HG03095 (cell line): ENCODE data around the gene PSMD8.
"Not testable (repeated sequence)": the region's sequence is repeated elsewhere in the genome, so short reads cannot be mapped to it uniquely, and the experiment has no call there.

Experiments used
- ATAC-seq: cut with Tn5 transposase; IDR thresholded peaks from one replicate; pipeline ENCODE4 v1.9.1; 2021; ENCODE audit warnings: moderate library complexity; ENCODE audit not compliant: unreplicated experiment

Gene PSMD8

DNA sequence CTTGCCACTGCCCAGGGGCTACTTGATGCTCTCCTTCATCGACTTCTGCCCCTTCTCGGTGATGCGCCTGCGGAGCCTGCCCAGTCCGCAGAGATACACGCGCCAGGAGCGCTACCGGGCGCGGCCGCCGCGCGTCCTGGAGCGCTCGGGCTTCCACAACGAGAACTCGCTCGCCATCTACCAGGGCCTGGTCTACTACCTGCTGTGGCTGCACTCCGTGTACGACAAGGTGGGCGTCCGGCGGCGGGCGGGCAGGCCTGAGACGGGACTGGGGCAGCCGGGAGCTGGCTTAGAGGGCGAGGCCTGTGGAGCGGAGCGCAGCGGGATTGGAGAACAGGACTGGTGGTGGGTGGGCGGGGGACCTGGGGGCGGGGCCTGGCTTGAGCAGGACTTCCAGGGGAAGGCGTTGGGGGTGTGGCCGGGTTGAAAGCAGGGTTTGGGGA, 12.7 kb upstream of the PSMD8 start:
- no peak for ATAC-seq

DNA sequence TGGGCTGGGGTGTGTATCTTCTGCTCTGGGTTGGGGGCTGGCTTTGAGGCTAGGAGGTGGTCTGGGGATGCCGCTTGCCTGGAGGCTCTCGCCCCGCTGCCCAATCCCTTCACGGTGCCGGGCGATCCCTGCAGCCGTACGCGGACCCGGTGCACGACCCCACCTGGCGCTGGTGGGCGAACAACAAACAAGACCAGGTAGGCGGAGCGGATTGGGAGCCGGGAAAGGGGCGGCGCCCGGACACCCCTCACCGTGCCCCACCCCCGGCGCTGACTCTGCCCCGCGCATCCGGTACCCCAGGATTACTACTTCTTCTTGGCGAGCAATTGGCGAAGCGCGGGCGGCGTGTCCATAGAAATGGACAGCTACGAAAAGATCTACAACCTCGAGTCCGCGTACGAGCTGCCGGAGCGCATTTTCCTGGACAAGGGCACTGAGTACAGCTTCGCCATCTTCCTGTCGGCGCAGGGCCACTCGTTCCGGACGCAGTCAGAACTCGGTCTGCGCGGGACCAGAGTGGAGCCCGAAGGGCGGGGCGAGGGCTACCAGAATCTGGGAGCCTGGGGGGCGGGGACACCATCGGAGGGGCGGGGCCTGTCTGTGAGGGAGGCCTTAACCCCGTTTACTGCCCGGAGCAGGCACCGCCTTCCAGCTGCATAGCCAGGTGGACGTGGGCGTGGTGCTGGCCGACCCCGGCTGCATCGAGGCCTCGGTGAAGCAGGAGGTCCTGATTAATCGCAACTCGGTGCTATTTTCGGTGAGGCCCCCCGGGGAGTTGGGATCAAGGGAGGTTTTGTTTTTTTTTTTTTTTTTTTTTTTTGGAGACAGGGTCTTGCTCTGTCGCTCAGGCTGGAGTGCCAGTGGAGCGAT, 12.1 kb upstream of the PSMD8 start:
- no peak for ATAC-seq

DNA sequence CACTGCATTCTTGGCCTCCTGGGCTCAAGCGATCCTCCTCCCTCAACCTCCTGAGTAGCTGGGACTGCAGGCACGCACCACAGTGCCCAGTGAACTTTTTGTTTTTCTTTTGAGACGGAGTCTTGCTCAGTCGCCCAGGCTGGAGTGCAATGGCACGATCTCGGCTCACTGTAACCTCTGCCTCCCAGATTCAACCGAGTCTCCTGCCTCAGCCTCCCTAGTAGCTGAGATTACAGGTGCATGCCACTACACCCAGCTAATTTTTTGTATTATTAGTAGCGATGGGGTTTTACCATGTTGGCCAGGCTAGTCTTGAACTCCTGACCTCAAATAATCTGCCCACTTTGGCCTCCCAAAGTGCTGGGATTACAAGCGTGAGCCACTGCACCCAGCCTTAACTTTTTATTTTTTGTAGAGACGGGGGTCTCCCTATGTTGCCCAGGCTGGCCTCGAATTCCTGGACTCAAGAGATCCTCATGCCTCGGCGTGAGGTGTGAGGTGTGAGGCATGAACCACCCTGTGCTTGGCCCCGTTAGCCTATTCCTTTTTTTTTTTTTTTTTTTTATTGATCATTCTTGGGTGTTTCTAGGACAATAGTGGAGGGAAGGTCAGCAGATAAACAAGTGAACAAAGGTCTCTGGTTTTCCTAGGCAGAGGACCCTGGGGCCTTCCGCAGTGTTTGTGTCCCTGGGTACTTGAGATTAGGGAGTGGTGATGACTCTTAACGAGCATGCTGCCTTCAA, 11.3 kb upstream of the PSMD8 start:
- not testable (repeated sequence) for ATAC-seq

DNA sequence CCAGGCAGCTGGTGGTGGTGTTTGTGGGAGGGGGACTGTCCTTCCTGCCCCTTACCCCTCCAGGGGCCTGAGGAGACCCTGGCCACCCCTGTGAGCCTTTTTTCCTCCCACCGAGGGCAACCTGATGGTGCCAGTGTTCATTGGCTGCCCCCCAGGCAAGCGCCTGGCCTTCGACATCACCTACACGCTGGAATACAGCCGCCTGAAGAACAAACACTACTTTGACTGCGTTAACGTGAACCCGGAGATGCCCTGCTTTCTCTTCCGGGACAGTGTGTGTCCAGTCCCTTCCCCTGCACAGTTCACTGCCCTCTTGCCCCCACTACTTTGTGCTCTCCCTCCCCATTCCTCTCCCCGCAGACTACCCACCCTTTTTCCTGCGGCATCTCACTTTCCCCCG, 7.3 kb upstream of the PSMD8 start:
- ATAC-seq = no peak

DNA sequence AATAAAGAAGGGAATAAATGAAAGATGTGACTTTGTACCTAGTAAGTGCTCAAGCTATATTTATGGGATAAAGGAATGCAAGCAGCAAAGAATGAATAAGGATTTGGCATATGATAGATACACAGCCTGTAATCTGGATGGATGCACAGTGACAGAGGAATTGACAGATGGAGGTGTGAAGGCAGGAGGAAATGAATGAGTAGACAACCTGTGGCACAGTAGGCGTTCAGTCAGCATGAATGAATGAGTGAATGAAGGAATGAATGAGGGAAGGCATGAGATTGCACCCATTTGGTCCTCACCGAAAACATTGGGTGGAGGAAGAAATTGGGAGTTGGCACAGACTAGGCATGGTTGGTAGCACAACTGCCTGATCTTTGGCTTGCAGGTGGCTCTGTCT, 4.8 kb upstream of the PSMD8 start:
- ATAC-seq = no peak

DNA sequence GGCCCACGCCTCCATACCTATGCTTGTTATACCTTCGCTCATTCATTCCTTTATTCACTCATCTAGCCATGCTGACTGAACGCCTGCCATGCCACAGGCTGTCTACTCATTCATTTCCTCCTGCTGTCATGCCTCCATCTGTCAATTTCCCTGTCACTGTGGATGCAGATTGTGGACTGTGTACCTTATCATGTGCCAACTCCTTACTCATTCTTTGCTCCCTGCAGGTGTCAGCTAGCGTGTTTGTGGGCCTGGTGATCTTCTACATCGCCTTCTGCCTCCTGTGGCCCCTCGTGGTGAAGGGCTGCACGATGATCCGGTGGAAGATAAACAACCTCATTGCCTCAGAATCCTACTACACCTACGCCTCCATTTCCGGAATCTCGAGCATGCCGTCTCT, 4.1 kb upstream of the PSMD8 start:
- no peak for ATAC-seq

DNA sequence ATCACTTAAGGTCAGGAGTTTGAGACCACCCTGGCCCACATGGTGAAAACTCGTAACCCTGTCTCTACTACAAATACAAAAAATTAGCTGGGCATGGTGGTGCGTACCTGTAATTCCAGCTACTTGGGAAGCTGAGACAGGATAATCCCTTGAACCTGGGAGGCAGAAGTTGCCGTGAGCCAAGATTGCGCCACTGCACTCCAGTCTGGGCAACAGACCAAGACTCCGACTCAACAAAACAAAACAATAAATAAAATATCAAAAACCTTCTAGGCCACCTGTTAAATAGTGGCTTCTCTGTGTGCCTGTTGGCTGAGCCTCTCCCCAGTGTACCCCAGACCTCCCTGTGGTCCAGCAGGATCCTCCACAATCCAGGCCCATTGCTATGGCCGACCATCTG, 3.3 kb upstream of the PSMD8 start:
- ATAC-seq = no peak

DNA sequence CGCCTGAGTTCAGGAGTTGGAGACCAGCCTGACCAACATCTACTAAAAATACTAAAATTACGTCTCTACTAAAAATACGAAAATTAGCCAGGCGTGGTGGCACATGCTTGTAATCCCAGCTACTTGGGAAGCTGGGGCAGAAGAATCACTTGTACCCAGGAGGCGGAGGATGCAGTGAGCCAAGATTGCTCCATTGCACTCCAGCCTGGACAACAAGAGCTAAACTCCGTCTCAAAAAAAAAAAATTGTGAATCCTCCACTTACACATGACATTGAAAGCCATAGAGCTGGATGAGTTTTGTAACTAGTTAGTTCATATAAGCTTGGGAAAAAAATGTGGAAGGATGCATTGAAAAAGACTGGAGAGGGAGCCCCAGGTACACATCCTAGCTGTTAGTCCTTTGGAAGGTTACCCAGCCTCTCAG, 452 bp upstream of the PSMD8 start:
- no peak for ATAC-seq

DNA sequence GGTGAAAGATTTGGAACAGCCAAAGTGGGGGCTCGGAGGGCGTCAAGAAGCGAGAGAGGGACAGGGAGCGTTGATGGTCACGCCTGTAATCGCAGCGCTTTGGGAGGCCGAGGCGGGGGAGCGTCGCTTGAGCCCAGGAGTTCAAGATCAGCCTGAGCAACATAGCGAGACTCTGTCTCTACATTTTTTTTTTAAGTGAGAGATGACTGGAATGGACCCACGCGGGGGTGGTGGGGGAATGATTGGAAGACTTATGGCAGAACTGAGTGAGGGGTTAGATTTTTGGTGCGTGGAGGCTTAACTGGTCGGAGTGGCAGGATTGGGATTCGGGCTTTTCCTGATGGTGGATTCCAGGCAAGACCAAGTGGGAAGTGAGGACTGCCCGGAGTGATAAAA, 725 bp downstream of the PSMD8 start:
- ATAC-seq = no peak

DNA sequence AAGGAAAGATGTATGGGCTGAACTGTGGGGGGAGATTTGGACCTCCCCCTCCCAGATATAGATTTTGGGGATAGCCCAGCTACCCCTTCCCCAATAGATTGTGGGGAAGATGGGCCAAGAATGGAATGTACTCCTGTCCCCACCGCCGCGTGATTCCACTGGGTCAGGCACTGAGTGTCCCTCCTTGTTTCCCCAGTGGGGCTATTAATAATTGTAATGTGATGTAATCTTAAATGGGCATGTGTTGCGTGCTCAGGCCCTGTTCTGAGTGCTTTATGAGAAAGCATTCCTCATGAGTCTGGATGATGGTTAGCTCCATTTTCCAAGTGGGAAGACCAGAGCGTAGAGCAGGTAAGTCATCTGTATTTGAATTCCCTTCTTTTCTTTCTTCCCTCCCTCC, 1.4 kb downstream of the PSMD8 start:
- ATAC-seq = no peak

DNA sequence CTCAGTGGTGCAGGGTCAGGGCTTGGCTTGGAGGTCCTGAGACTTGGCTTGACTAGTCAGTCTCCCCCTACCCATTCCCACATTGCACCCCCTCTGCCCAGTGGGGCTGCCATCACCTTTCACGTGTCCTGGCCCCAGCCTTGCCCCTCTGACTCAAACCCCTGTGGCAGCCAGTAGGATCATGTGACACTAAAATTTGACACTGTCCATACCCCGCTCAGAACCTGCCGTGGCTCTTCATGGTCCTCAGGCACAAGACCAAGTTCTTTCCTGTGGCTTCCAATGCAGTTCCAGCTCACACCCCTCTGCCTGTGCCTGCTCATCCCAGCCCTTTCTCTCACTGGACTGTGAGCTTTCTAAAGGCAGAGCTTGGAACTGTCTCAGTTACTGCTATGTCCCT, 2.2 kb downstream of the PSMD8 start:
- no peak for ATAC-seq

DNA sequence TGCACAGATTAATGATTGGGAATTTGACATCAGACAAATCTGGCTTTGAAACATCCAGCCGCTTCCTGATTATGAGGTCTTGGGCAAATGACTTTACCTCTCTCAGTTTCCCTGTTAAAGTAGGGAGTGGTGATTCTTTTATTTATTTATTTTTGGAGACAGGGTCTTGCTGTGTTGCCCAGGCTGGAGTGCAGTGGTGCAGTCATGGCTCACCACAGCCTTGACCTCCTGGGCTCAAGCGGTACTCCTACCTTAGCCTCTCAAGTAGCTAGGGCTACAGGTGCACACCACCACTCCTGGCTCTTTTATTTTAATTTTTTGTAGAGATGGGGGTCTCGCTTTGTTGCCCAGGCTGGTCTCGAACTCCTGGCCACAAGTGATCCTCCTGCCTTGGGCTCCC, 2.7 kb downstream of the PSMD8 start:
- no peak for ATAC-seq

DNA sequence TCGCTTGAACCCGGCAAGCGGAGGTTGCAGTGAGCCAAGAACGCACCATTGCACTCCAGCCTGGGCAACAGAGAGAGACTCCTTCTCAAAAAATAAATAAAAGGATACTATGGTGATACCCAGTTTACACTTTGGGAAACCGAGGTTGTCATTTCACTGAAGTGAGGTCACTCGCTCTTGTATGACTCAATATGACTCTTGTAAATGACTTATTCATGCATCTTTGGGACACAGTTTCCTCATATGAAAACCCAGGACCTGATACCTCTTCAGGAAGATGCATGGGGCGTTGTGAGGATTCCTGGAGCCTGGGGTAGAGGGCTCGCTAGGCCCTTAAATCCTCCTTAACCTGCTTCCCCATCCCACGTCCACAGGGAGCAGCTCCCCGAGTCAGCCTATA, 4.5 kb downstream of the PSMD8 start:
- ATAC-seq = no peak

DNA sequence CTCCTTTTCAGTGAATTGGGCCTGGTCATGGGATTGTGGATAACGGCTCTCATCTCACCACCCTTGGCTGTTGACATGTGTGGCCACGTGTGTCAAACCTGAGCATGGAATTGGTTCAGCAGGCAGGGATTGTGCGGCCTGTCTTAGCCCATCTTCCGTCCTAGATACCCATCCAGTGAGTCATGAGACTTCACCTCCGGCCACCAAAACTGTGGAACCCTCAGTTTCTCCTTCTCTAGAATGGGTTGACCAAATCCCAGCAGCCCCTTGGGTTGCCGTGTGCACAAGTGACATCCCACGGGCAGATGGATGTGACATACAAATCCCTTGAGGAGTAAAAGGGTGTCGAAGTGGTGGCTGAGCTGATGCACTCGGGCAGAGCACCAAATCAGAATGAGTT, 6.8 kb downstream of the PSMD8 start:
- no peak for ATAC-seq

DNA sequence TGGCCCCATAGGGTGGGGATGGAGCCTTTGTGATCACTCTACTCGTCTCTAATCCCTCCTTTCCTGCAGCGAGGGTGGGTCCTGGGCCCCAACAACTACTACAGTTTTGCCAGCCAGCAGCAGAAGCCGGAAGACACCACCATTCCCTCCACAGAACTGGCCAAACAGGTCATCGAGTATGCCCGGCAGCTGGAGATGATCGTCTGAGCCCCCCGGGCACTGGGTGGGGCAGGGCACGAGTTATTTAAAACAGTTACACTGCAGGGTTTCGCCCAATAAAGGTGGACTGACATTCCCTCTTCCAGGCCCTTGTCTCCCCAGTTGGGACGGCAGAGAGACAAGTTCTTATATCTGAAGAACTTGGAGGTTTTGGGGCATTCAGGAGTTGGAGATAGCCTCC, 8.8 kb downstream of the PSMD8 start:
- ATAC-seq = no peak

DNA sequence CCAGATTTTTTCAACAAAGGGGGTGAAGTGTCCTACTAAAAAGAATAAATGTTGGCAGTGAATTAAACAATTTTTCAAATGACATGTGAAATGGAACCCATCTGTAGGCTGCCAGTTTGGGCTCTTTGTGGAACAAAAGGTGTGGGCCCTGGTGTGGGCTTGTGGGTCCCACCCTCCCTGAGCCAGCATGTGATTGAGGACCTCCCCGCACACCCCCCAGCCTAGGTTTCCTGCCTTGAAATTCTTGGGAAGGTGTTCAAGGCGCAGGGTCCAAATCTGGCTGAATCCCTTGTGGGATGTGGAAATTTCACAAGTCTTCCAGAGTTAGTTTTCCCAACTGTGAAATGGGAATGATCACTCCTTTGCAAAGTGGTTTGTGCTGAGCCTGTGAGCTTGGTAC, 9.4 kb downstream of the PSMD8 start:
- no peak for ATAC-seq

DNA sequence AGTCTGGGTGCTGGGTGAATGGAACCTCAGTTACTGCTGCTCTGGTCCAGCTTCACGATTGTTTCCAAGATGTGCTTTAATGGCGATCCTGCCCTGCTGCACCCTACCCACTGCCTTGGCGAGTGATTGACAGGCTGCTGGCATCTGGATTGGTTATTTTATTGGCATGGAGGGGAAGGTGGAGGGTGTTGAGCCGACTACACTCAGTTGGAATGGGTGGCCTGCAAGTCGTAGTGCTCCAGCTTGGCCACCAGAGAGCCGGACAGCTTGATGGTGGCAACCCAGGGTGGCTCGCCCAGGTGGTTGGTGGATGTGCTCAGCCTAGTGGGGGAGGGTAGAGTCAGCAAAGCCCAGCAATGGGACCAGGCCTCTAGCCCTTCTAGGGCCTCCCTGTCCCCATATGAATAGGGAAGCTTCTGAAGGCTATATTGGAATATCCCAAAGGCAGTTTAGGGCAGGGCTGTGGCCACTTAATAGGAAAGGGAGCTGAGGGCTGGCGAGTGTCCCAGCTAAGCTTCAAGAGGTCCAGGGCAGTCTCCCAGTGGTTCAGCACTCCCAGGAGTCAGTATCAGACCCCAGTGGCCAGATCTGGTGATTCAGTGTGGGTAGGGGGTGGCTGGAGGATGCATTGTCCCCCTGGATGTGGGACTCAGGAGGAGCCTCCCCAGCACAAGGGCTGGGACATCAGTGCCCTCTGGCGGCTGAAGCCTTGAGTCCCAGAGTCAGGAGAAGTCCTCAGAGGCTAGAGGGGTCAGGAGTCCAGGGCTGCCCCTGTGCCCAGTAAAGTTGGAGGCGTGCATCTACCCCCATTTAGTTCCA, 10.0 kb downstream of the PSMD8 start:
- ATAC-seq = no peak

DNA sequence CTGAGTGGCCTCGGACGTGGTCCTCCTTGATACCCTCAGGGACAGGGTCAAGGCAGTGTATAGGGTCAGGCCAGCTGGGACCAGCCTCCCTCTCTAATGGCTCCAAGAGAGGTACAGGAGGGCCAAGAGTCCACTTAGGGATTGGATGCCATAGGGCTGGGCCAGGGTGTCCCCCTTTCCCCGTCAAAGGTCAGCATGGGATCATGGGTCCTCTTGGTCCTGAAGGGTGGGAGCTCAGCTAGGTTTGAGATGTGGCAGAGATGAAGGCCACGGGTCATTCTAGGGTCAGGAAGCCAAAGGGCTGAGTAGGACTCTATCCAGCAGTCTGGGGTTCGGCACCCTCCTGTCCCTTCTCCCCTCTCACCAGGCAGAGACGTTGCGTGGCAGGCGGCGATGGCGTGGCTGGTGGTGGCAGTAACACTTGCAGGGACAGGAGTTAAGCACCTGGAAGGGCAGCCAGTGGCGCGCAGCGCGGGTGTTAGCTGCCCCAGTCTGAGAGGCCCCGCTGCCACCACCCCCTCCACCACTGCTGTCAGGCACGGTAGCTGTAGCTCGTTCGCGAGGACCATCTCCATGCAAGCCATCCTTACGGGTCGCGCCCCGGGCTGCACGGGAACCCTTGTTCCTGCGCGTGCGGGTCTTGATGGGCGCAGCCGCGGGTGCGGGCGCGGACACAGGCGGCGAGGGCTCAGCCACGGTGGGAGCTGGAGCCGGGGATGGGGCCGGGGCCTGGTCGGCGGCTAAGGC, 10.9 kb downstream of the PSMD8 start:
- no peak for ATAC-seq

DNA sequence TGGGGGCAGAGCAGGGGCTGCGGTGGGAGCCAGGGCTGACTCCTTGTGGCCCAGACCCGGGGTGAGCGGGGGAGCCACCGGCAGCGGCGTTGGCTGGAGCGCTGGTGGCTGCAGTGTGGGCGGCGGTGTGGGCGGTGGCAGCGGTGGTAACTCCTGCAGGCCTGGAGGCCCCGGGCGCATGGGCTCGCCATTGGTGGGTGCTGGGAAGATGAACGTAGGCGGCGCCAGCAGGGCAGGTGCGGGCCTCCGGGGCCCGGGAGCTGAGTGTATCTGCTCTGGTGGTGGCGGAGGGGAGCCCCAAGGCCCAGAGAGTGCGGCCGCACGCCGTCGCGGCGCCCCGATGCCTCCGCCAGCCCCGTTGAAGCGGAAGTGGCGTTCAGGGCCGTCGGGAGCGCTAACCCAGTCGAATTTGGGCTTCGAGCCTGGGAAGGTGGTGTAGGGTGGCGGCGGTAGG, 11.5 kb downstream of the PSMD8 start:
- no peak for ATAC-seq

DNA sequence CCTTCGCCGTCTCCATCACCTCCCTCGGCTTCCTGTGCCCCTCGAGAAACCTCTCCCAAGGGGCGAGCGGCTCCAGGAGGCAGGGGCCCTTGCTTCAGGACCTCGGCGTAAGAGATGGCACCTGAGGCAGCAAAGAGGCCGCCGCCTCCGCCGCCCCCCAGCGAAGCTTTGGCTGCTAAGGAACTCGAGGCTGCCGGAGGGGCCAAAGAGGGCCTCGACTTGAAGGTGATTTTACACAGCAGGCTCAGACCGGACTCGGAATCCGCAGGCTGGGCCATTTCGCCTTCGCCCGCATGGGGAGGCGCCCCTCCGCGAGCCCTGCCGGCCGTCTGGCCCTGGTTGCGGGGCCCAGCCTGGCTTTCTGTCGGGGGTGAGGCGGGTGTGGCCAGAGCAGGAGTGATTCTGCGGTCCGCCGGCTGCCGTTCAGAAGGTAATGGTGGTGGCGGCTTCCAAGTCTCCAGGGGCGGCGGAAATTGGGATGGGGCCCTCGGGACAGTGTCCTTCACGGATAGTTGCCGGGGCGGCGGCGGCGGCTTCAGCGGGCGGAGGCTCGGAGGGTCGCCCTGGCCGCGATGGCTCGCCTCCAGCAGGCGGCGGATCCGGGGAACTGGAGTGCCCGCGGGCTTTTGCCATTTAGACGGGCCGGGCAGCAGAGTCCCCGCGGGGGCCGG, 12.1 kb downstream of the PSMD8 start:
- ATAC-seq = no peak
